ENCODE data around the gene PROM1. TPM values are rescaled to one million over a fixed set of nuclear protein-coding genes. Genes with fewer than 3 reads are reported as not detected.

PROM1 gene
- total and polyA plus RNA-seq, 7 donors, result 0.16 to 1.5 (median 0.84) TPM

- intact Hi-C loops (cut with DNase I), result no loop called here
- Histone ChIP-seq H3K4me1 (peaks cover 5% of the 10 kb centered on the region), H3K9me3 (no peaks in the 10 kb centered on the region), H3K4me3 (no peak overlapping the region), H3K27me3 (ENCODE audit: insufficient read depth in 3 of 3, low read length in 2 of 3) (no peaks in the 10 kb centered on the region), H3K27ac (no peak overlapping the region), H3K36me3 (ENCODE audit: insufficient read depth in 1 of 2, low read depth in 1 of 2) (no peaks in the 10 kb centered on the region)
- DNase-seq, result no peak
- WGBS, 3 donors, result 25 to 35% (median 31%) methylated on average over 2 of the region's 2 CpGs
- TF ChIP-seq CTCF (IDR thresholded peaks at IDR 0.05), result no peak
- no peak for ATAC-seq
These were observed 20.7 kb upstream of the PROM1 start for GRCh38 chr4:16104520-16104919.

GRCh38 chr4:16102356-16102755, 18.5 kb upstream of the PROM1 start:
- 93 to 95% (median 93%) methylated on average over 7 of the region's 7 CpGs for WGBS, 3 donors
- intact Hi-C loops (cut with DNase I), result no loop called here

GRCh38 chr4:16100833-16101232, 17.0 kb upstream of the PROM1 start:
- no peak overlapping the region for H3K4me3 ChIP-seq

More at GRCh38 chr4:16102356-16102755, 18.5 kb upstream of the PROM1 start:
- Histone ChIP-seq H3K27ac (no peak overlapping the region), H3K9me3 (no peaks in the 10 kb centered on the region), H3K27me3 (ENCODE audit: insufficient read depth in 3 of 3, low read length in 2 of 3) (no peaks in the 10 kb centered on the region), H3K4me1 (peaks cover 5% of the 10 kb centered on the region), H3K4me3 (no peak overlapping the region), H3K36me3 (ENCODE audit: insufficient read depth in 1 of 2, low read depth in 1 of 2) (no peaks in the 10 kb centered on the region)
- no peak for TF ChIP-seq CTCF (IDR thresholded peaks at IDR 0.05)
- ATAC-seq (no peak), DNase-seq (no peak)

GRCh38 chr4:16092682-16093319, 9.0 kb upstream of the PROM1 start:
- no peaks in the 10 kb centered on the region for H3K9me3 ChIP-seq
- DNase-seq (no peak), ATAC-seq (no peak)
- no peaks in the 10 kb centered on the region for H3K36me3 ChIP-seq (ENCODE audit: insufficient read depth in 1 of 2, low read depth in 1 of 2)
- no peaks in the 10 kb centered on the region for H3K4me1 ChIP-seq
- TF ChIP-seq CTCF (IDR thresholded peaks at IDR 0.05), result no peak
- WGBS, 3 donors, result 92 to 95% (median 94%) methylated on average over 4 of the region's 4 CpGs
- intact Hi-C loops (cut with DNase I), result no loop called here
- no peak overlapping the region for H3K27ac ChIP-seq
- H3K4me3 ChIP-seq, result no peak overlapping the region
- H3K27me3 ChIP-seq (ENCODE audit: insufficient read depth in 3 of 3, low read length in 2 of 3), result peaks cover 0 to 2% (median 0%) of the 10 kb centered on the region in 3 donors

More at GRCh38 chr4:16100833-16101232, 17.0 kb upstream of the PROM1 start:
- H3K36me3 ChIP-seq (ENCODE audit: insufficient read depth in 1 of 2, low read depth in 1 of 2), result no peaks in the 10 kb centered on the region
- intact Hi-C loops (cut with DNase I), result no loop called here
- peaks cover 5% of the 10 kb centered on the region for H3K4me1 ChIP-seq
- DNase-seq, result no peak
- no peaks in the 10 kb centered on the region for H3K9me3 ChIP-seq
- no peak overlapping the region for H3K27ac ChIP-seq
- ATAC-seq, result no peak
- no peaks in the 10 kb centered on the region for H3K27me3 ChIP-seq (ENCODE audit: insufficient read depth in 3 of 3, low read length in 2 of 3)
- 93 to 96% (median 94%) methylated on average over 1 of the region's 1 CpG for WGBS, 3 donors
- TF ChIP-seq CTCF (IDR thresholded peaks at IDR 0.05), result no peak
